Measurements from ENCODE around the gene LAMC2. TPM values are rescaled to one million over a fixed set of nuclear protein-coding genes. Genes with fewer than 3 reads are reported as not detected.

Gene LAMC2
- total and polyA plus RNA-seq, 7 donors: 2.6 to 24.0 (median 4.2) TPM

DNA sequence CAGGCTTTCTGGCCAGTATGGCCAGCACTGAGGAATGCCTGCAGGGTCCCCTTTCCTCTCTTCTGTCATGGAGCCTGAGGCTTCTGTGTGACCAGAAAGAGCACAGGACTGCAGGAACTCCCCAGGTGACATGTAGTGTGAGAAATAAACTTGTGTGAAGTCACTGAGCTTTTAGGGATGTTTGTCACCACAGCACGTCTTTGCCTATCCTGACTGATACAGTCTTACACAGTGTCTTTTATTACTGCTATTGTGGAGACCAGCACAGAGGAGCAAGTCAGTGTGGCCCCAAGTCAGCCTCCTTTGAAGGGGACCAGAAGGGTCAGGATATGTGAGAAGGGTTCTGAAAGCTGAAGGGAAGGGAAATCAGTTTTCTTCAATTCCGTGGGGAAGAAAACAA lies 102.5 kb downstream of the LAMC2 start:
- DNase-seq: no peak
- Histone ChIP-seq H3K9me3 (no peaks in the 10 kb centered on the region), H3K4me1 (peaks cover 0 to 66% (median 44%) of the 10 kb centered on the region in 4 donors), H3K4me3 (no peak overlapping the region), H3K36me3 (no peaks in the 10 kb centered on the region), H3K27me3 (no peaks in the 10 kb centered on the region), H3K27ac (peak overlapping the region in 2 of 4 donors; percentile 76 to 80)
- 93 to 95% methylated on average over 2 of the region's 2 CpGs for WGBS, 2 donors
- TF ChIP-seq POLR2AphosphoS5 (IDR thresholded peaks at IDR 0.05) (no peak), EP300 (IDR thresholded peaks at IDR 0.05) (no peak)
- TF ChIP-seq, protein P1, sequence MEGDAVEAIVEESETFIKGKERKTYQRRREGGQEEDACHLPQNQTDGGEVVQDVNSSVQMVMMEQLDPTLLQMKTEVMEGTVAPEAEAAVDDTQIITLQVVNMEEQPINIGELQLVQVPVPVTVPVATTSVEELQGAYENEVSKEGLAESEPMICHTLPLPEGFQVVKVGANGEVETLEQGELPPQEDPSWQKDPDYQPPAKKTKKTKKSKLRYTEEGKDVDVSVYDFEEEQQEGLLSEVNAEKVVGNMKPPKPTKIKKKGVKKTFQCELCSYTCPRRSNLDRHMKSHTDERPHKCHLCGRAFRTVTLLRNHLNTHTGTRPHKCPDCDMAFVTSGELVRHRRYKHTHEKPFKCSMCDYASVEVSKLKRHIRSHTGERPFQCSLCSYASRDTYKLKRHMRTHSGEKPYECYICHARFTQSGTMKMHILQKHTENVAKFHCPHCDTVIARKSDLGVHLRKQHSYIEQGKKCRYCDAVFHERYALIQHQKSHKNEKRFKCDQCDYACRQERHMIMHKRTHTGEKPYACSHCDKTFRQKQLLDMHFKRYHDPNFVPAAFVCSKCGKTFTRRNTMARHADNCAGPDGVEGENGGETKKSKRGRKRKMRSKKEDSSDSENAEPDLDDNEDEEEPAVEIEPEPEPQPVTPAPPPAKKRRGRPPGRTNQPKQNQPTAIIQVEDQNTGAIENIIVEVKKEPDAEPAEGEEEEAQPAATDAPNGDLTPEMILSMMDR (IDR thresholded peaks at IDR 0.05): no peak
- intact Hi-C loops (cut with DNase I): loop anchor here (10.0 kb wide), 2 partner anchors 256 to 336 kb away; no protein-coding TSS in a partner anchor

DNA sequence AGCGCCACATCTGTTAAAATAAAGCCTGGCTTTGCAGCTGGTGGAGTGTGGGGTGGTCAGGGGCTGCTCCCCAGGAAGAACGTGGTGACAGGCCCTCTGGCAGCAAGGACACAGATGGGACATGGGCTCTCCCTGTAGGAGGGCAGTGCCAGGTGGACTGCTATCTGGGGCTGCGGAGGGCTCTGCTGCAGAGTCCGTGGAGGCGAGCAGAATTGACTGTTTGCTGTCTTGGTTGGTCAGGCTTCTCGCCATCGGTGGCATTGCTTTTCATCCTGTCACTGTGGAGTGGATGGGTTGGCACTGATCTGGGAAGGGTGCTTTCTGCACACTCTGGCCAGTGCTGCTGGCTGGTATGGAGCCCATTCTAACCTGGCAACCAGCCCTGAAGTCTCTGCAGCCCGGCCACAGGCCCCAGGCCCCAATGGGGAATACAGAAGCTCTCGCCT lies 103.0 kb downstream of the LAMC2 start:
- intact Hi-C loops (cut with DNase I): loop anchor here (10.0 kb wide), 2 partner anchors 256 to 336 kb away; no protein-coding TSS in a partner anchor
- no peak for TF ChIP-seq POLR2AphosphoS5 (IDR thresholded peaks at IDR 0.05)
- TF ChIP-seq, protein P1 (IDR thresholded peaks at IDR 0.05): no peak
- TF ChIP-seq EP300 (IDR thresholded peaks at IDR 0.05): no peak
- no peak for TF ChIP-seq POLR2A (IDR thresholded peaks at IDR 0.05)
- Histone ChIP-seq H3K36me3 (no peaks in the 10 kb centered on the region), H3K4me1 (peaks cover 0 to 66% (median 44%) of the 10 kb centered on the region in 4 donors), H3K4me3 (no peak overlapping the region), H3K9me3 (no peaks in the 10 kb centered on the region), H3K27me3 (no peaks in the 10 kb centered on the region), H3K27ac (peak overlapping the region in 2 of 4 donors; percentile 76 to 80)
- no peak for DNase-seq
- WGBS, 2 donors: 91 to 95% methylated on average over 9 of the region's 9 CpGs

DNA sequence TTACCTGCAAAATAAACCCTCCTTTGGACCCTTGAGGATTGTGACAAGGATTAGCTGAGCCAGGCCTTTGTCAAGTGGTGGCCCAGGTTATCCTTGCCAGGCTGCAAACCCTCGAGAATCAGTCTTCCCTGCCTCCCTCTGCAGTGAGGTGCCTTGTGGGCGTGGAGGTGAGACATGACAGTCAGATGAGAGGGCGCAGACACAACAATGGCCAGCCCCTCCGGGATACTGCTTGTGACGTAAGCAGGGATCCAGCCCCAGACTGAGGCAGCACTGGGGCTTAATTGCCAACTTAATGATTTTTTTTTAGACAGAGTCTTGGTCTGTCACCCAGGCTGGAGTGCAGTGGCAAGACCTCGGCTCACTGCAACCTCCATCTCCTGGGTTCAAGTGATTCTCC lies 104.6 kb downstream of the LAMC2 start:
- DNase-seq: no peak
- no peaks in the 10 kb centered on the region for H3K27me3 ChIP-seq
- WGBS, 2 donors: 83 to 88% methylated on average over 6 of the region's 6 CpGs
- no peaks in the 10 kb centered on the region for H3K36me3 ChIP-seq
- no peak for TF ChIP-seq POLR2AphosphoS5 (IDR thresholded peaks at IDR 0.05)
- TF ChIP-seq, protein P1 (IDR thresholded peaks at IDR 0.05): no peak
- no peak for TF ChIP-seq EP300 (IDR thresholded peaks at IDR 0.05)
- TF ChIP-seq POLR2A (IDR thresholded peaks at IDR 0.05): no peak
- peak overlapping the region in 3 of 4 donors; percentile 47 to 80 (median 76) for H3K27ac ChIP-seq
- no peaks in the 10 kb centered on the region for H3K9me3 ChIP-seq
- intact Hi-C loops (cut with DNase I): no loop called here
- H3K4me1 ChIP-seq: peaks cover 0 to 62% (median 44%) of the 10 kb centered on the region in 4 donors
- H3K4me3 ChIP-seq: no peak overlapping the region

DNA sequence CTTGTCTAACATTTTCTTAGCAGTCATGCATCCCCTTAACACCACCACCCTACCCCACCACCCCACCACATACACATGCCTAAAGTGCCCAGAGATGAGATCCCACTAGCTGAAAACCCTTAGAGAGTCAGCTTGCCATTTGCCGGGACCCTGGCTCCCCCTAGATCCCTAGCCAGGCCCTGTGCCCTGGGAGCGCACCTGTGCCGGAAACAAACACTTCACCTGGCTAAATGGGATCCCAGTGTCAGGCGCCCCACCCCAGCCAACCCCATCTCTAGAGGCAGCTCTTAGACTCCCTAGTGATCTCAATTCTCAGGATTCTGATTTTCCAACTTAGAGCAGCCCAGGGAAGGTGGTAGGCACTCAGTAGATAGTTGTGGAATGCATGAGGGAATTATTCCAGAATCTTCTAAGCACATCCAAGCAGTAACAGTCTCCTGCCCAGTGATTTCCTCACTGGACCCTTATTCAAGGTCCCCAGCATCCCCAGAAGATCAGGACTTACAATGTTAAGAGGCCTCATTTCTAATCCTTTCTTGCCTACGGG lies 105.2 kb downstream of the LAMC2 start:
- Histone ChIP-seq H3K9me3 (no peaks in the 10 kb centered on the region), H3K4me3 (no peak overlapping the region), H3K27me3 (no peaks in the 10 kb centered on the region), H3K4me1 (peaks cover 0 to 57% (median 43%) of the 10 kb centered on the region in 4 donors), H3K36me3 (no peaks in the 10 kb centered on the region), H3K27ac (peak overlapping the region; percentile 47 to 80 (median 67))
- DNase-seq: no peak
- intact Hi-C loops (cut with DNase I): no loop called here
- 90 to 91% methylated on average over 5 of the region's 5 CpGs for WGBS, 2 donors
- TF ChIP-seq, protein P1 (IDR thresholded peaks at IDR 0.05): no peak
- TF ChIP-seq POLR2AphosphoS5 (IDR thresholded peaks at IDR 0.05) (no peak), POLR2A (IDR thresholded peaks at IDR 0.05) (no peak), EP300 (IDR thresholded peaks at IDR 0.05) (no peak)
